ENCODE data around the gene BCAS3.

The BCAS3 gene

GRCh38 chr17:61235827-61236197 is 558.2 kb downstream of the BCAS3 start (continued):
- TF ChIP-seq, protein P1, sequence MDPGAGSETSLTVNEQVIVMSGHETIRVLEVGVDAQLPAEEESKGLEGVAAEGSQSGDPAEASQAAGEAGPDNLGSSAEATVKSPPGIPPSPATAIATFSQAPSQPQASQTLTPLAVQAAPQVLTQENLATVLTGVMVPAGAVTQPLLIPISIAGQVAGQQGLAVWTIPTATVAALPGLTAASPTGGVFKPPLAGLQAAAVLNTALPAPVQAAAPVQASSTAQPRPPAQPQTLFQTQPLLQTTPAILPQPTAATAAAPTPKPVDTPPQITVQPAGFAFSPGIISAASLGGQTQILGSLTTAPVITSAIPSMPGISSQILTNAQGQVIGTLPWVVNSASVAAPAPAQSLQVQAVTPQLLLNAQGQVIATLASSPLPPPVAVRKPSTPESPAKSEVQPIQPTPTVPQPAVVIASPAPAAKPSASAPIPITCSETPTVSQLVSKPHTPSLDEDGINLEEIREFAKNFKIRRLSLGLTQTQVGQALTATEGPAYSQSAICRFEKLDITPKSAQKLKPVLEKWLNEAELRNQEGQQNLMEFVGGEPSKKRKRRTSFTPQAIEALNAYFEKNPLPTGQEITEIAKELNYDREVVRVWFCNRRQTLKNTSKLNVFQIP (CRISPR knock-in tag; IDR thresholded peaks at IDR 0.05; ENCODE audit: borderline replicate concordance, low read depth) = 0 out of 2 replicates have a peak, but pooled peaks have one; percentile 10
- peak; percentile 74; the same call in 1 of the 2 replicates for TF ChIP-seq CSDC2 (CRISPR knock-in tag; IDR thresholded peaks at IDR 0.05)
- TF ChIP-seq ZFP3 (CRISPR knock-in tag; IDR thresholded peaks at IDR 0.05) = peak; percentile 65; the same call in 1 of the 2 replicates
- no peak for TF ChIP-seq ZNF565 (CRISPR knock-in tag; conservative IDR thresholded peaks at IDR 0.05; ENCODE audit: low read depth)
- TF ChIP-seq SNAI2 (CRISPR knock-in tag; IDR thresholded peaks at IDR 0.05) = peak; percentile 36; the same call in 1 of the 2 replicates
- peak; percentile 74; the same call in 1 of the 2 replicates for TF ChIP-seq ESRRG (CRISPR knock-in tag; IDR thresholded peaks at IDR 0.05)
- TF ChIP-seq TOX (CRISPR knock-in tag; IDR thresholded peaks at IDR 0.05; ENCODE audit: borderline replicate concordance) = no peak

DNA sequence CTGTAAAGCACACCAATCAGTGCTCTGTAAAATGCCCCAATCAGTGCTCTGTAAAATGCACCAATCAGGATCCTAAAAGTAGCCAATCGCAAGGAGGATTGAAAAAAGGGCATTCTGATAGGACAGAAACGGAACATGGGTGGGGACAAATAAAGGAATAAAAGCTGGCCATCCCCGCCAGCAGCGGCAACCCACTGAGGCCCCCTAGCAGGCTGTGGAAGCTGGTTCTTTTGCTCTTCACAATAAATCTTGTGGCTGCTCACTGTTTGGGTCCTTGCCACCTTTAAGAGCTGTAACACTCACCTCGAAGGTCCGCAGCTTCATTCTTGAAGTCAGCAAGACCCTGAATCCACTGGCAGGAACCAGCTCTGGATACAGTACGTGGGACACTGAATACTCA is 559.6 kb downstream of the BCAS3 start:
- TF ChIP-seq RARB (CRISPR knock-in tag; IDR thresholded peaks at IDR 0.05) (no peak), SNAI2 (CRISPR knock-in tag; IDR thresholded peaks at IDR 0.05) (no peak), ZNF8 (CRISPR knock-in tag; IDR thresholded peaks at IDR 0.05) (no peak), ZNF70 (CRISPR knock-in tag; IDR thresholded peaks at IDR 0.05) (no peak), ZFP30 (CRISPR knock-in tag; IDR thresholded peaks at IDR 0.05) (no peak), BACH2 (CRISPR knock-in tag; IDR thresholded peaks at IDR 0.05; ENCODE audit: borderline replicate concordance) (no peak), ZNF565 (CRISPR knock-in tag; conservative IDR thresholded peaks at IDR 0.05; ENCODE audit: low read depth) (no peak), ZC3H10 (CRISPR knock-in tag; IDR thresholded peaks at IDR 0.05) (no peak), OSR1 (CRISPR knock-in tag; IDR thresholded peaks at IDR 0.05) (no peak), PATZ1 (CRISPR knock-in tag; IDR thresholded peaks at IDR 0.05; ENCODE audit: borderline replicate concordance) (no peak)
- TF ChIP-seq, protein P2, sequence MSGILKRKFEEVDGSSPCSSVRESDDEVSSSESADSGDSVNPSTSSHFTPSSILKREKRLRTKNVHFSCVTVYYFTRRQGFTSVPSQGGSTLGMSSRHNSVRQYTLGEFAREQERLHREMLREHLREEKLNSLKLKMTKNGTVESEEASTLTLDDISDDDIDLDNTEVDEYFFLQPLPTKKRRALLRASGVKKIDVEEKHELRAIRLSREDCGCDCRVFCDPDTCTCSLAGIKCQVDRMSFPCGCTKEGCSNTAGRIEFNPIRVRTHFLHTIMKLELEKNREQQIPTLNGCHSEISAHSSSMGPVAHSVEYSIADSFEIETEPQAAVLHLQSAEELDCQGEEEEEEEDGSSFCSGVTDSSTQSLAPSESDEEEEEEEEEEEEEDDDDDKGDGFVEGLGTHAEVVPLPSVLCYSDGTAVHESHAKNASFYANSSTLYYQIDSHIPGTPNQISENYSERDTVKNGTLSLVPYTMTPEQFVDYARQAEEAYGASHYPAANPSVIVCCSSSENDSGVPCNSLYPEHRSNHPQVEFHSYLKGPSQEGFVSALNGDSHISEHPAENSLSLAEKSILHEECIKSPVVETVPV (CRISPR knock-in tag; IDR thresholded peaks at IDR 0.05) = no peak
- TF ChIP-seq, protein P3, sequence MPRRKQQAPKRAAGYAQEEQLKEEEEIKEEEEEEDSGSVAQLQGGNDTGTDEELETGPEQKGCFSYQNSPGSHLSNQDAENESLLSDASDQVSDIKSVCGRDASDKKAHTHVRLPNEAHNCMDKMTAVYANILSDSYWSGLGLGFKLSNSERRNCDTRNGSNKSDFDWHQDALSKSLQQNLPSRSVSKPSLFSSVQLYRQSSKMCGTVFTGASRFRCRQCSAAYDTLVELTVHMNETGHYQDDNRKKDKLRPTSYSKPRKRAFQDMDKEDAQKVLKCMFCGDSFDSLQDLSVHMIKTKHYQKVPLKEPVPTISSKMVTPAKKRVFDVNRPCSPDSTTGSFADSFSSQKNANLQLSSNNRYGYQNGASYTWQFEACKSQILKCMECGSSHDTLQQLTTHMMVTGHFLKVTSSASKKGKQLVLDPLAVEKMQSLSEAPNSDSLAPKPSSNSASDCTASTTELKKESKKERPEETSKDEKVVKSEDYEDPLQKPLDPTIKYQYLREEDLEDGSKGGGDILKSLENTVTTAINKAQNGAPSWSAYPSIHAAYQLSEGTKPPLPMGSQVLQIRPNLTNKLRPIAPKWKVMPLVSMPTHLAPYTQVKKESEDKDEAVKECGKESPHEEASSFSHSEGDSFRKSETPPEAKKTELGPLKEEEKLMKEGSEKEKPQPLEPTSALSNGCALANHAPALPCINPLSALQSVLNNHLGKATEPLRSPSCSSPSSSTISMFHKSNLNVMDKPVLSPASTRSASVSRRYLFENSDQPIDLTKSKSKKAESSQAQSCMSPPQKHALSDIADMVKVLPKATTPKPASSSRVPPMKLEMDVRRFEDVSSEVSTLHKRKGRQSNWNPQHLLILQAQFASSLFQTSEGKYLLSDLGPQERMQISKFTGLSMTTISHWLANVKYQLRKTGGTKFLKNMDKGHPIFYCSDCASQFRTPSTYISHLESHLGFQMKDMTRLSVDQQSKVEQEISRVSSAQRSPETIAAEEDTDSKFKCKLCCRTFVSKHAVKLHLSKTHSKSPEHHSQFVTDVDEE (CRISPR knock-in tag; IDR thresholded peaks at IDR 0.05) = no peak
- no peak for ATAC-seq

DNA sequence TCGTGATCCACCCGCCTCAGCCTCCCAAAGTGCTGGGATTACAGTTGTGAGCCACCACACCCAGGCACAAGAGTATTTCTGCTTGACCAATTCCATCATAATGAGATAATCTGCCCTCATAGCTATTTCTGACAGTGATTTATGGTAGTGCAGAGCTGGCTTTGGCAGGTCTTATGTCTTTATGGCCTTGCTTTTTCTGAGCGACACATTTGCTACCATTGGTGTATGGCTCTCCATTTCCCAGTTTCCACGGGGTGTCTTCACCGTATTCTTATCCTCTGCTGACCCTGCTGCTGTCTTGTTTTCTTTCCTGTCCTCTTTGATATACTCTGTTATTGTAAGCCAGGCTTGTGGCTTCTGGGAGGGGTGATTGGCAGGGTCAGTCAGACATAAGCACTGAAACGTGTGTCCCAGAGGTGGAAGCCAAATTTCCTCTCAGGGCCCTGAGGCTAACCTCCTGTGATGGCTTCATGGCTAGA is 560.8 kb downstream of the BCAS3 start:
- ATAC-seq = peak; percentile 9; the same call in 1 of the 3 replicates
- peak; percentile 58; the same call in 1 of the 2 replicates for TF ChIP-seq ZFP3 (CRISPR knock-in tag; IDR thresholded peaks at IDR 0.05)
- TF ChIP-seq TOX (CRISPR knock-in tag; IDR thresholded peaks at IDR 0.05; ENCODE audit: borderline replicate concordance) = no peak
- no peak; the same call in 1 of the 2 replicates for TF ChIP-seq GLIS3 (CRISPR knock-in tag; IDR thresholded peaks at IDR 0.05)
- no peak for TF ChIP-seq ARNTL (CRISPR knock-in tag; IDR thresholded peaks at IDR 0.05; ENCODE audit: borderline replicate concordance, low read depth)
- TF ChIP-seq ZFP30 (CRISPR knock-in tag; IDR thresholded peaks at IDR 0.05) = no peak
- no peak for TF ChIP-seq ZC3H10 (CRISPR knock-in tag; IDR thresholded peaks at IDR 0.05)
- TF ChIP-seq RARB (CRISPR knock-in tag; IDR thresholded peaks at IDR 0.05) = no peak
- TF ChIP-seq OSR1 (CRISPR knock-in tag; IDR thresholded peaks at IDR 0.05) = no peak
- TF ChIP-seq CSDC2 (CRISPR knock-in tag; IDR thresholded peaks at IDR 0.05) = 0 out of 2 replicates have a peak, but pooled peaks have one; percentile 67
- TF ChIP-seq SNAI2 (CRISPR knock-in tag; IDR thresholded peaks at IDR 0.05) = peak; percentile 25; the same call in 1 of the 2 replicates
- TF ChIP-seq, protein P2 (CRISPR knock-in tag; IDR thresholded peaks at IDR 0.05) = no peak
- no peak for TF ChIP-seq TCF4 (CRISPR knock-in tag; IDR thresholded peaks at IDR 0.05; ENCODE audit: borderline replicate concordance)
- TF ChIP-seq ZNF70 (CRISPR knock-in tag; IDR thresholded peaks at IDR 0.05) = no peak
- TF ChIP-seq, protein P1 (CRISPR knock-in tag; IDR thresholded peaks at IDR 0.05; ENCODE audit: borderline replicate concordance, low read depth) = no peak
- 0 out of 2 replicates have a peak, but pooled peaks have one; percentile 29 for TF ChIP-seq ISL1 (CRISPR knock-in tag; IDR thresholded peaks at IDR 0.05)
- TF ChIP-seq BACH2 (CRISPR knock-in tag; IDR thresholded peaks at IDR 0.05; ENCODE audit: borderline replicate concordance) = no peak
- no peak for TF ChIP-seq ZNF565 (CRISPR knock-in tag; conservative IDR thresholded peaks at IDR 0.05; ENCODE audit: low read depth)
- TF ChIP-seq PPARA (CRISPR knock-in tag; IDR thresholded peaks at IDR 0.05; ENCODE audit: borderline replicate concordance) = no peak
- TF ChIP-seq ZNF8 (CRISPR knock-in tag; IDR thresholded peaks at IDR 0.05) = no peak
- no peak for TF ChIP-seq ESRRG (CRISPR knock-in tag; IDR thresholded peaks at IDR 0.05)
